Gastroesophageal sphincter (tissue), 4 donors: ENCODE measurements around the gene CD48. TPM values are rescaled to one million over a fixed set of nuclear protein-coding genes. Genes with fewer than 3 reads are reported as not detected.

Source experiments
- ATAC-seq: fragments of 150-250 bp; one replicate; pipeline ENCODE4 v1.9.1; 2016; ENCODE audit warnings: mild to moderate bottlenecking, moderate library complexity
- H3K27ac ChIP-seq, 4 donors: fragments of 200-600 bp; sonication (generic) in 3 of 4; 1 replicate in 3 of 4; 2 replicates in 1 of 4; pipeline ENCODE4 v1.5.1; 2016 to 2019
- H3K27me3 ChIP-seq: fragments of 200-600 bp; sonication (generic); one replicate; pipeline ENCODE4 v1.5.1; 2019
- H3K36me3 ChIP-seq, 2 donors: fragments of 200-600 bp; sonication (generic); one replicate each; pipeline ENCODE4 v1.5.1; 2019; ENCODE audit warnings: control low read depth in 1 of 2
- H3K4me1 ChIP-seq, 3 donors: fragments of 200-600 bp; sonication (generic); 1 replicate in 2 of 3; 2 replicates in 1 of 3; pipeline ENCODE4 v1.5.1; 2016 to 2019; ENCODE audit warnings: control low read depth in 2 of 3
- H3K4me3 ChIP-seq, 2 donors: fragments of 200-600 bp; sonication (generic); one replicate each; pipeline ENCODE4 v1.5.1; 2019; ENCODE audit warnings: mild to moderate bottlenecking in 1 of 2, moderate library complexity in 1 of 2
- H3K9me3 ChIP-seq, 3 donors: fragments of 200-600 bp; sonication (generic); one replicate each; pipeline ENCODE4 v1.5.1; 2017 to 2019; ENCODE audit warnings: control low read depth in 2 of 3
- CTCF ChIP-seq, 4 experiments: fragments of 200-600 bp in 2 of 4; fragments of 450-650 bp in 2 of 4; sonication (generic) in 1 of 4; IDR thresholded peaks; one replicate each; pipeline ENCODE4 v1.5.1; 2017 to 2019; ENCODE audit warnings: antibody characterized with exemption in 4 of 4, mild to moderate bottlenecking in 2 of 4, moderate library complexity in 2 of 4
- EP300 ChIP-seq: sonication (generic); formaldehyde crosslinking; IDR thresholded peaks from one replicate; pipeline ENCODE4 v1.6.1; 2017; ENCODE audit warnings: antibody characterized with exemption, mild to moderate bottlenecking
- POLR2A ChIP-seq, 2 donors: fragments of 450-650 bp; IDR thresholded peaks; one replicate each; pipeline ENCODE4 v1.6.1; 2017; ENCODE audit warnings: antibody characterized with exemption in 2 of 2, mild to moderate bottlenecking in 2 of 2, moderate library complexity in 1 of 2
- POLR2AphosphoS5 ChIP-seq: sonication (generic); formaldehyde crosslinking; IDR thresholded peaks from one replicate; pipeline ENCODE4 v1.6.1; 2017; ENCODE audit warnings: antibody characterized with exemption
- WGBS, 2 donors: methylation state at CpG; one replicate each; pipeline ENCODE4 v1.1.5; 2018; ENCODE audit warnings: low coverage in 1 of 2; 5-methylcytosine and 5-hydroxymethylcytosine counted together
- total RNA-seq, 4 donors: library from RNA; depleted of rRNA; stranded (reverse); fragments of >200 nt; gene quantifications; one replicate each; pipeline ENCODE4 v1.1.0, GENCODE V29; 2016

CD48 gene
- total RNA-seq, 4 donors from 2014 or later, result 2.2 to 8.5 (median 4.5) TPM; not detected in 1

GRCh38 chr1:160741612-160742348 is 30.2 kb upstream of the CD48 start:
- peaks cover 0 to 9% (median 0%) of the 10 kb centered on the region in 3 donors for H3K9me3 ChIP-seq
- H3K27me3 ChIP-seq, result peaks cover 8% of the 10 kb centered on the region
- H3K4me1 ChIP-seq, result no peaks in the 10 kb centered on the region
- no peak for TF ChIP-seq CTCF (IDR thresholded peaks at IDR 0.05)
- TF ChIP-seq POLR2AphosphoS5, result no peak
- TF ChIP-seq POLR2A (IDR thresholded peaks at IDR 0.05), result no peak
- no peak for TF ChIP-seq EP300
- no peak overlapping the region for H3K27ac ChIP-seq
- H3K4me3 ChIP-seq, result no peak overlapping the region
- no peaks in the 10 kb centered on the region for H3K36me3 ChIP-seq
- ATAC-seq, result no peak
- 58 to 70% methylated on average over 2 to 4 of the region's 5 CpGs for WGBS, 2 donors

GRCh38 chr1:160741092-160741501 is 29.5 kb upstream of the CD48 start:
- H3K27ac ChIP-seq, result no peak overlapping the region
- no peaks in the 10 kb centered on the region for H3K4me1 ChIP-seq
- peaks cover 8% of the 10 kb centered on the region for H3K27me3 ChIP-seq
- 78 to 86% methylated on average over 3 to 4 of the region's 4 CpGs for WGBS, 2 donors
- no peak for TF ChIP-seq POLR2AphosphoS5
- no peak for TF ChIP-seq EP300
- no peak for TF ChIP-seq CTCF (IDR thresholded peaks at IDR 0.05)
- TF ChIP-seq POLR2A (IDR thresholded peaks at IDR 0.05), result no peak
- no peaks in the 10 kb centered on the region for H3K36me3 ChIP-seq
- H3K9me3 ChIP-seq, result peaks cover 0 to 10% (median 0%) of the 10 kb centered on the region in 3 donors
- no peak for ATAC-seq
- H3K4me3 ChIP-seq, result no peak overlapping the region

- no peak overlapping the region for H3K27ac ChIP-seq
- WGBS, 2 donors, result 83 to 100% methylated on average over 2 to 5 of the region's 5 CpGs
- H3K4me3 ChIP-seq, result no peak overlapping the region
- H3K36me3 ChIP-seq, result no peaks in the 10 kb centered on the region
- no peaks in the 10 kb centered on the region for H3K4me1 ChIP-seq
- H3K9me3 ChIP-seq, result peaks cover 0 to 10% (median 0%) of the 10 kb centered on the region in 3 donors
- TF ChIP-seq CTCF (IDR thresholded peaks at IDR 0.05) (no peak), EP300 (no peak), POLR2A (IDR thresholded peaks at IDR 0.05) (no peak), POLR2AphosphoS5 (no peak)
- H3K27me3 ChIP-seq, result peaks cover 8% of the 10 kb centered on the region
- no peak for ATAC-seq
Observed at GRCh38 chr1:160740133-160740688, 28.6 kb upstream of the CD48 start.

- Histone ChIP-seq H3K4me3 (no peak within 1 kb of the TSS), H3K27me3 (peaks cover 8% of the 10 kb centered on the region), H3K36me3 (no peaks in the 10 kb centered on the region), H3K27ac (no peak within 1 kb of the TSS), H3K9me3 (peaks cover 0 to 10% (median 0%) of the 10 kb centered on the region in 3 donors), H3K4me1 (no peaks in the 10 kb centered on the region)
- ATAC-seq, result no peak
- 78 to 91% methylated on average over 3 of the region's 5 CpGs for WGBS, 2 donors
- TF ChIP-seq CTCF (IDR thresholded peaks at IDR 0.05), result no peak
- no peak for TF ChIP-seq POLR2AphosphoS5
- TF ChIP-seq POLR2A (IDR thresholded peaks at IDR 0.05), result no peak
- no peak for TF ChIP-seq EP300
Observed at GRCh38 chr1:160739098-160739511, 27.5 kb upstream of the CD48 start, which contains the start of gene SLAMF7. Gene SLAMF7 (plus strand): TSS chr1:160739247. CDS start chr1:160739302, 55 bp downstream.

GRCh38 chr1:160738271-160738670 is 26.6 kb upstream of the CD48 start:
- Histone ChIP-seq H3K27ac (no peak overlapping the region), H3K4me1 (no peaks in the 10 kb centered on the region), H3K36me3 (no peaks in the 10 kb centered on the region), H3K4me3 (no peak overlapping the region), H3K9me3 (peaks cover 0 to 10% (median 0%) of the 10 kb centered on the region in 3 donors), H3K27me3 (peaks cover 8% of the 10 kb centered on the region)
- 84 to 100% methylated on average over 2 of the region's 2 CpGs for WGBS, 2 donors
- TF ChIP-seq POLR2A (IDR thresholded peaks at IDR 0.05) (no peak), POLR2AphosphoS5 (no peak), EP300 (no peak), CTCF (IDR thresholded peaks at IDR 0.05) (no peak)
- no peak for ATAC-seq
